ENCODE measurements around the gene SUSD4.

SUSD4 gene

DNA sequence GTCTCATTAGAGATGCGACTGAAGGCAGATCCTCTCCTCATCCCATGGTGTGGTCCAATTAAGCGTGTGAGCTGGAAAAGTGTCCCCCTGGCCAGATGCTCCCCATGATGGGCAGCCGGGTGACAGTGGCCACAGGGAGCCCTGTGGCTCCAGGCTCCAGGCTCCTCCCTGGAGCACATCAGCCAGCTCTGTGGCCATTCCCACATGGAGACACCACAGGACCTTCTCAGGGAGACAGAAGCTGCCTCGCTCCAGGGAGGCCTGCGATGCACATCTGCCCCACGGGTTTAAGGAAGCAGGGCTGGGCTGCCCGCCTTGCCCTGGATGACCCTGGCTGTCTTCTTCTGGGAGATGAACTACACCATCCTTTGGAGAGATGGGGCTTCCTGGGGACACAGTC, 121.0 kb downstream of the SUSD4 start:
- no peak overlapping the region for H3K4me3 ChIP-seq (ENCODE audit: control insufficient read depth, low read depth, low read length)
- no peak for DNase-seq (ENCODE audit: low read depth)
- TF ChIP-seq, protein P1, sequence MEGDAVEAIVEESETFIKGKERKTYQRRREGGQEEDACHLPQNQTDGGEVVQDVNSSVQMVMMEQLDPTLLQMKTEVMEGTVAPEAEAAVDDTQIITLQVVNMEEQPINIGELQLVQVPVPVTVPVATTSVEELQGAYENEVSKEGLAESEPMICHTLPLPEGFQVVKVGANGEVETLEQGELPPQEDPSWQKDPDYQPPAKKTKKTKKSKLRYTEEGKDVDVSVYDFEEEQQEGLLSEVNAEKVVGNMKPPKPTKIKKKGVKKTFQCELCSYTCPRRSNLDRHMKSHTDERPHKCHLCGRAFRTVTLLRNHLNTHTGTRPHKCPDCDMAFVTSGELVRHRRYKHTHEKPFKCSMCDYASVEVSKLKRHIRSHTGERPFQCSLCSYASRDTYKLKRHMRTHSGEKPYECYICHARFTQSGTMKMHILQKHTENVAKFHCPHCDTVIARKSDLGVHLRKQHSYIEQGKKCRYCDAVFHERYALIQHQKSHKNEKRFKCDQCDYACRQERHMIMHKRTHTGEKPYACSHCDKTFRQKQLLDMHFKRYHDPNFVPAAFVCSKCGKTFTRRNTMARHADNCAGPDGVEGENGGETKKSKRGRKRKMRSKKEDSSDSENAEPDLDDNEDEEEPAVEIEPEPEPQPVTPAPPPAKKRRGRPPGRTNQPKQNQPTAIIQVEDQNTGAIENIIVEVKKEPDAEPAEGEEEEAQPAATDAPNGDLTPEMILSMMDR (IDR thresholded peaks at IDR 0.05; ENCODE audit: control insufficient read depth, insufficient read depth, low read depth, low read length, missing control alignments) = no peak

DNA sequence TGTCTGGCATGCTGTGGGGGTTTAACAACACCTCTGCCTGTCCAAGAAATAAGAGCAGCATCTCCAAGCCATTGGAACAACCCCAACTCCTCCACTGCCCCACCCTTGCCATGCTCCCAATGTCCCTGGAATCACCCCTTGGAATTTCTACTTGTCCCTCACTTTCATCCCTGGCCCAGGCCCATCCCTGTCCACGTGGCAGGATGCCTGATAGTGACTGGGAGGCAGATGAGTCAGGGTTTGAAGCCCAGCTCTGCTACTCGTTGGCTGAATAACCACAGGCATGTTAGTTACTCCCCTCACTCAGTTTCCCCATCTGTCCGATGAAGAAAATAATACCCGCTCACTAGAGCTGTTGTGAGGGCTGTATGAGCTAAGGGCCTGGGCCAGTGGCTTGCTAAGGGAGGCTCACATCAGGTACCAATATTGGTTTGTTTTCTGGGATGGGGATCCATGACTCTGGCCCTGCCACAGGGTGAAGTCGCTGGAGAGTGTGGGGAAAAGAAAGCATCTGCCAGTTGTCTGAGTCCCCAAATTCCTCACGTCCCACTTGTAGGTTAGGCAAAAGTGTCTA, 121.5 kb downstream of the SUSD4 start:
- TF ChIP-seq, protein P1 (IDR thresholded peaks at IDR 0.05; ENCODE audit: control insufficient read depth, insufficient read depth, low read depth, low read length, missing control alignments) = no peak
- H3K4me3 ChIP-seq (ENCODE audit: control insufficient read depth, low read depth, low read length) = no peak overlapping the region
- DNase-seq (ENCODE audit: low read depth) = no peak

DNA sequence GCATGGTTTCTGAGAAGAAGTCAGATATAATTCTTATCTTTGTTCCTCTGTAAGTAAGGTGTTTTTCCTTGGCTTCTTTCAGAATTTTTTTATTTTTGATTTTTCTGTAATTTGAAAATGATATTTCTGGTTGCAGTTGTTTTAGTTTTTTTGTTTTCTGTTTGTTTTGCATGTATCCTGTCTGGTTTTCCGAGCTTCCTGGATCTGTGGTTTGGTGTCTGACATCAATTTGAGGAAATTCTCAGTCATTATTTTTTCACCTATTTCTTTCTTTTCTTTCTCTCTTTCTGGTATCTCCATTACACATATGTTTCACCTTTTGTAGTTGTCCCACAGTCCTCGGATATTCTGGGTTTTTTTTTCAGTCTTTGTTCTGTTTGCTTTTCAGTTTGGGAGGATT, 123.9 kb downstream of the SUSD4 start:
- TF ChIP-seq, protein P1 (IDR thresholded peaks at IDR 0.05; ENCODE audit: control insufficient read depth, insufficient read depth, low read depth, low read length, missing control alignments) = no peak
- DNase-seq (ENCODE audit: low read depth) = no peak
- no peak overlapping the region for H3K4me3 ChIP-seq (ENCODE audit: control insufficient read depth, low read depth, low read length)

DNA sequence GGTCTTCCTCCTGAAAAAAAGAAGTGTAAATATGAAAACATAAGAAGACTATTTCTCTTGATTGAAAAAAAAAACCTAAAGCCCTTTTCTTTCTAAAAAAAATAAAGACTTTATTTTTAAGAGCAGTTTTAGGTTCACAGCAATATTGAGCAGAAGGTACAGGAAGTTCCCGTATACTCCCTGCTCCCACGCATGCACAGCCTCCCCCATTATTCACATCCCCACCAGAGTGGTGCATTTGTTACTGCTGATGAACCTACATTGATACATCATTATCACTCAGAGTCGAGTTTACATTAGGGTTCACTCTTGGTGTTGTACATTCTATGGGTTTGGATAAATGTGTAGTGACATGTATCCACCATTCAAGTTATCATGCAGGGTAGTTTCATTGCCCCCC, 128.9 kb downstream of the SUSD4 start:
- DNase-seq (ENCODE audit: low read depth) = no peak
- TF ChIP-seq, protein P1 (IDR thresholded peaks at IDR 0.05; ENCODE audit: control insufficient read depth, insufficient read depth, low read depth, low read length, missing control alignments) = no peak

DNA sequence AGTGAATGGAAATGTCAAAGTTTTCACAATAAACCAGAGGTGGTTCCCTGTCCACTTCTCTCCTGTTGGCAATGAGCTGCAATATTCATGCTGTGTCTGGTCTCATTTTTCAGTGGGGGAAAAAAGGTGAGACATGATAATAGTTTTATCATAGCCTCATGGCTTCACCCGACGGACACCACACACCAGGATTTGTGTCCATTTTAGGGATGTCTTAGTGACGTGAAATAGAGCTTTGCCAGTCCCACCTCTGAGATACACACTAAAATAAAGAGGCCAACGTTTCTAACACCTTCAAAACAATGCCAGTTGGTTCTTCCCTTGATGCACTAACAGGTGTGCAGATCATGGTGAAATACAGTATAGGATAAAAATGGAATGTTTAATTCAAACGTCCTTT, 129.4 kb downstream of the SUSD4 start:
- no peak overlapping the region for H3K4me3 ChIP-seq (ENCODE audit: control insufficient read depth, low read depth, low read length)
- TF ChIP-seq, protein P1 (IDR thresholded peaks at IDR 0.05; ENCODE audit: control insufficient read depth, insufficient read depth, low read depth, low read length, missing control alignments) = no peak
- no peak for DNase-seq (ENCODE audit: low read depth)

More for the DNA sequence above, 128.9 kb downstream of the SUSD4 start:
- H3K4me3 ChIP-seq (ENCODE audit: control insufficient read depth, low read depth, low read length) = no peak overlapping the region

DNA sequence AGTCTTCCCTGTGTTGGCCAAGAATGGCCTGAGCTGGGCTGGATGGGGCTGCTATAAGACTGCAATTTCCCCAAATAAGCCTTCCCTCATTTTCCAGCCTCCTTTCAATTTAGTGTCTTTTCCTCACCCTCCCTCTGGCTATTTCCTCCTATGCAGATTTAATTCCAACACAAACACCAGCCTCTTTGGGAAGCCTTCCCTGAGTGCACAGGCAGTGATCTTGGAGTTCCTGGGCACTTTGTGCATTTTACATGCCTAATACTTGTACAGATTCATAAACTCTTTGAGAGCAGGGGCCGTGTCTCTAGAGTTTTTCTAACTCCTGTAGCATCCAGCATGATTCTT, 129.8 kb downstream of the SUSD4 start:
- no peak for DNase-seq (ENCODE audit: low read depth)
- TF ChIP-seq, protein P1 (IDR thresholded peaks at IDR 0.05; ENCODE audit: control insufficient read depth, insufficient read depth, low read depth, low read length, missing control alignments) = no peak
- no peak overlapping the region for H3K4me3 ChIP-seq (ENCODE audit: control insufficient read depth, low read depth, low read length)
